Hematopoietic multipotent progenitor cell treated with erythropoietin and hydrocortisone succinate and interleukin-3 and kit ligand, for 17 days (in vitro differentiated cells): Measurements from ENCODE around the gene SCFD2.
"Not testable (repeated sequence)": the region's sequence is repeated elsewhere in the genome, so short reads cannot be mapped to it uniquely, and the experiment has no call there.

Source experiments
- DNase-seq: peaks from one replicate; pipeline ENCODE4 v3.0.0-alpha.2; 2015; ENCODE audit warnings: low spot score

Gene SCFD2

GRCh38 chr4:53101191-53101581 is 264.7 kb downstream of the SCFD2 start:
- DNase-seq, result no peak

- DNase-seq, result no peak
Observed at GRCh38 chr4:53100501-53101190, 265.2 kb downstream of the SCFD2 start.

- DNase-seq, result no peak
Observed at GRCh38 chr4:53098681-53099121, 267.2 kb downstream of the SCFD2 start.

- DNase-seq, result no peak
Observed at GRCh38 chr4:53094040-53094439, 271.8 kb downstream of the SCFD2 start.

GRCh38 chr4:53089936-53090729 is 275.7 kb downstream of the SCFD2 start:
- DNase-seq, result no peak

GRCh38 chr4:53088152-53088551 is 277.7 kb downstream of the SCFD2 start:
- no peak for DNase-seq

GRCh38 chr4:53076374-53076958 is 289.4 kb downstream of the SCFD2 start:
- no peak for DNase-seq

- DNase-seq, result no peak
Observed at GRCh38 chr4:53075162-53075785, 290.6 kb downstream of the SCFD2 start.

- DNase-seq, result no peak
Observed at GRCh38 chr4:53068755-53069330, 297.0 kb downstream of the SCFD2 start.

GRCh38 chr4:53067125-53067802 is 298.6 kb downstream of the SCFD2 start:
- DNase-seq, result no peak

- DNase-seq, result no peak
Observed at GRCh38 chr4:53066155-53066554, 299.7 kb downstream of the SCFD2 start.

GRCh38 chr4:53064609-53065008 is 301.3 kb downstream of the SCFD2 start:
- DNase-seq, result no peak

- no peak for DNase-seq
Observed at GRCh38 chr4:53061091-53061850, 304.6 kb downstream of the SCFD2 start.

GRCh38 chr4:53060278-53060677 is 305.6 kb downstream of the SCFD2 start:
- no peak for DNase-seq

- DNase-seq, result no peak
Observed at GRCh38 chr4:53059871-53060270, 306.0 kb downstream of the SCFD2 start.

- no peak for DNase-seq
Observed at GRCh38 chr4:53059256-53059655, 306.6 kb downstream of the SCFD2 start.

GRCh38 chr4:53057679-53058078 is 308.2 kb downstream of the SCFD2 start:
- no peak for DNase-seq

GRCh38 chr4:53057108-53057507 is 308.8 kb downstream of the SCFD2 start:
- DNase-seq, result not testable (repeated sequence)

- no peak for DNase-seq
Observed at GRCh38 chr4:53055716-53056403, 310.0 kb downstream of the SCFD2 start.

GRCh38 chr4:53055274-53055673 is 310.6 kb downstream of the SCFD2 start:
- no peak for DNase-seq
